A549 (cell line): ENCODE measurements around the gene CMIP. TPM values are rescaled to one million over a fixed set of nuclear protein-coding genes. Genes with fewer than 3 reads are reported as not detected.
A peak's percentile ranks its signal among the peaks of the same experiment; 100 is the strongest.

Experiments
- ATAC-seq, 2 experiments: fragments of 200-7000 bp in 1 of 2; fragments of >200 bp in 1 of 2; cut with Nextera tagmentation in 1 of 2; cut with Tn5 transposase in 1 of 2; 3 replicates each; pipeline versions ENCODE4 v1.8.0 to v1.9.1; 2018 to 2020; ENCODE audit warnings: mild to moderate bottlenecking in 1 of 2, moderate library complexity in 1 of 2
- CTCF ChIA-PET: fragments of 300-600 bp; sonication (Branson Sonifier 250); formaldehyde crosslinking; extraction: SDS; loops from one replicate; lab custom pipeline; 2021; ENCODE audit warnings: antibody characterized with exemption, inconsistent platforms; lab: Yijun Ruan, JAX
- POLR2A ChIA-PET: fragments of 350-600 bp; formaldehyde crosslinking; extraction: SDS; loops from one replicate; lab custom pipeline; 2021; ENCODE audit warnings: antibody characterized with exemption, inconsistent platforms; lab: Yijun Ruan, JAX
- DNase-seq, 2 experiments: peaks; one replicate each; pipeline versions ENCODE4 v3.0.0 to v3.0.0-alpha.2; 2011 to 2016; ENCODE audit warnings: low read depth in 1 of 2, low spot score in 1 of 2
- FAIRE-seq: peaks from 2 replicates; lab custom pipeline; 2011; peaks lifted over from hg19 to GRCh38; lab: Jason Lieb, UNC
- H3K27ac ChIP-seq, 2 experiments: fragments of >200 bp; sonication (Bioruptor Twin); formaldehyde crosslinking; 3 replicates each; pipeline ENCODE4 v1.5.1; 2016 to 2017
- H3K4me1 ChIP-seq: fragments of >200 bp; sonication (Bioruptor Twin); formaldehyde crosslinking; 3 replicates; pipeline ENCODE4 v1.6.1; 2016
- H3K4me2 ChIP-seq: fragments of >200 bp; sonication (Bioruptor Twin); formaldehyde crosslinking; 3 replicates; pipeline ENCODE4 v1.6.1; 2016
- H3K4me3 ChIP-seq: fragments of >200 bp; sonication (Bioruptor Twin); formaldehyde crosslinking; 3 replicates; pipeline ENCODE4 v1.5.1; 2016
- H3K9me3 ChIP-seq: fragments of >200 bp; sonication (Bioruptor Twin); formaldehyde crosslinking; 3 replicates; pipeline ENCODE4 v1.6.1; 2016
- CBX2 ChIP-seq: fragments of 200-600 bp; sonication (generic); IDR thresholded peaks from 2 replicates; pipeline ENCODE4 v1.6.1; 2016; ENCODE audit warnings: low read depth, mild to moderate bottlenecking, borderline replicate concordance
- CBX8 ChIP-seq: fragments of 200-600 bp; sonication (generic); IDR thresholded peaks from 2 replicates; pipeline ENCODE4 v1.6.1; 2016
- CTCF ChIP-seq: fragments of >200 bp; sonication (Bioruptor Twin); formaldehyde crosslinking; IDR thresholded peaks from 3 replicates; pipeline ENCODE4 v1.5.1; 2016
- E2F6 ChIP-seq: IDR thresholded peaks from 2 replicates; pipeline ENCODE4 v1.6.1; 2012; ENCODE audit warnings: low read depth, borderline replicate concordance
- EHMT2 ChIP-seq: fragments of 200-600 bp; sonication (generic); IDR thresholded peaks from 2 replicates; pipeline ENCODE4 v1.6.1; 2016; ENCODE audit warnings: antibody characterized with exemption, low read depth, mild to moderate bottlenecking, moderate library complexity
- ELK1 ChIP-seq: fragments of 150-350 bp; IDR thresholded peaks from 2 replicates; pipeline ENCODE4 v1.6.1; 2014; ENCODE audit warnings: low read depth, mild to moderate bottlenecking, low read length
- FOSB ChIP-seq: fragments of 250-450 bp; sonication (Bioruptor Pico); IDR thresholded peaks from 2 replicates; pipeline ENCODE4 v1.5.0; 2020; ENCODE audit warnings: mild to moderate bottlenecking, moderate library complexity
- HEYL ChIP-seq: fragments of 250-450 bp; sonication (Bioruptor Pico); IDR thresholded peaks from 2 replicates; pipeline ENCODE4 v1.8.0; 2021; ENCODE audit warnings: mild to moderate bottlenecking, moderate library complexity
- HOXA7 ChIP-seq: fragments of 250-450 bp; sonication (Bioruptor Pico); IDR thresholded peaks from 2 replicates; pipeline ENCODE4 v1.5.0; 2020; ENCODE audit warnings: mild to moderate bottlenecking, moderate library complexity
- MAX ChIP-seq: IDR thresholded peaks from 2 replicates; pipeline ENCODE4 v1.6.1; 2012
- MAZ ChIP-seq: fragments of 150-350 bp; IDR thresholded peaks from 2 replicates; pipeline ENCODE4 v1.6.1; 2014; ENCODE audit warnings: antibody characterized with exemption, low read depth, low read length, borderline replicate concordance
- NPAS2 ChIP-seq: fragments of 250-450 bp; sonication (Bioruptor Pico); IDR thresholded peaks from 2 replicates; pipeline ENCODE4 v1.8.0; 2022; ENCODE audit warnings: mild to moderate bottlenecking, moderate library complexity, borderline replicate concordance
- NR3C1 ChIP-seq: fragments of >200 bp; sonication (Bioruptor Twin); formaldehyde crosslinking; IDR thresholded peaks from 3 replicates; pipeline ENCODE4 v1.6.1; 2017
- PBX3 ChIP-seq: IDR thresholded peaks from 2 replicates; pipeline ENCODE4 v1.6.1; 2012
- RAD21 ChIP-seq, 2 experiments: fragments of >200 bp in 1 of 2; sonication (Bioruptor Twin) in 1 of 2; formaldehyde crosslinking in 1 of 2; IDR thresholded peaks in 1 of 2; conservative IDR thresholded peaks in 1 of 2; 2 replicates in 1 of 2; 3 replicates in 1 of 2; pipeline ENCODE4 v1.6.1; 2012 to 2018; ENCODE audit warnings: inconsistent platforms in 1 of 2
- RARB ChIP-seq: fragments of 250-450 bp; sonication (Bioruptor Pico); IDR thresholded peaks from 2 replicates; pipeline ENCODE4 v1.8.0; 2021; ENCODE audit warnings: mild to moderate bottlenecking, moderate library complexity
- RNF2 ChIP-seq: fragments of 200-600 bp; sonication (generic); IDR thresholded peaks from 2 replicates; pipeline ENCODE4 v1.6.1; 2016; ENCODE audit warnings: low read depth, mild to moderate bottlenecking, antibody characterized with exemption, moderate library complexity, borderline replicate concordance
- SREBF2 ChIP-seq: fragments of 450-650 bp; IDR thresholded peaks from 2 replicates; pipeline ENCODE4 v1.6.1; 2014; ENCODE audit warnings: mild to moderate bottlenecking, moderate library complexity
- ZFP36 ChIP-seq: fragments of 450-650 bp; IDR thresholded peaks from 2 replicates; pipeline ENCODE4 v1.6.1; 2014; ENCODE audit warnings: borderline replicate concordance; ENCODE audit not compliant: partially characterized antibody
- ZSCAN20 ChIP-seq: fragments of 250-450 bp; sonication (Bioruptor Pico); IDR thresholded peaks from 2 replicates; pipeline ENCODE4 v1.8.0; 2022; ENCODE audit warnings: mild to moderate bottlenecking, moderate library complexity
- WGBS: methylation state at CpG from one replicate; pipeline ENCODE4 v1.1.6; 2017; ENCODE audit errors: missing lambda C conversion rate; 5-methylcytosine and 5-hydroxymethylcytosine counted together
- polyA plus RNA-seq, 4 experiments: library from polyadenylated mRNA; depleted of rRNA in 3 of 4; stranded (reverse); fragments of >200 nt; fragmentation: RNase III in 1 of 4; extraction: RNeasy Plus Mini Kit Qiagen cat#74134 plus additional on column Dnase treatment in 1 of 4; gene quantifications; 2 replicates in 3 of 4; 3 replicates in 1 of 4; pipeline ENCODE4 v1.2.3, GENCODE V29; 2011 to 2017

CMIP gene
- polyA plus RNA-seq, 2 of the 4 experiments (the other 2 are of a cell fraction), result 21.6 to 125 TPM

GRCh38 chr16:81730090-81731051 lies 285.8 kb downstream of the CMIP start (continued):
- peak; percentile 71 for TF ChIP-seq PBX3

- H3K4me3 ChIP-seq, result no peak overlapping the region
- CTCF ChIA-PET, result interaction anchor here (0.9 to 9.9 kb wide), 4 partner anchors 355 to 696 kb away, joined by 3 to 91 read pairs (median 6); partner anchors contain the start of gene ATMIN
- H3K4me2 ChIP-seq, result no peak overlapping the region; the same call in 2 of the 3 replicates
- TF ChIP-seq SREBF2 (no peak), ZSCAN20 (CRISPR knock-in tag) (no peak), MAX (no peak), EHMT2 (no peak), HEYL (CRISPR knock-in tag) (no peak), E2F6 (no peak), FOSB (no peak), HOXA7 (no peak), NR3C1 (no peak), ZFP36 (no peak), RNF2 (no peak), PBX3 (no peak)
- H3K27ac ChIP-seq, result peak overlapping the region; percentile 84 to 91
- ATAC-seq (no peak), DNase-seq (no peak), FAIRE-seq (no peak)
- WGBS, result 90% methylated on average over 8 of the region's 8 CpGs
- no peaks in the 10 kb centered on the region for H3K9me3 ChIP-seq
- H3K4me1 ChIP-seq, result peaks cover 26% of the 10 kb centered on the region
- POLR2A ChIA-PET, result no interaction called here
These were observed 287.0 kb downstream of the CMIP start for GRCh38 chr16:81731649-81732048.

- POLR2A ChIA-PET, result no interaction called here
- TF ChIP-seq ZSCAN20 (CRISPR knock-in tag) (no peak), RAD21 (conservative IDR thresholded peaks at IDR 0.05 in 1 of 2, IDR thresholded peaks at IDR 0.05 in 1 of 2) (0 out of 5 replicates have a peak, but pooled peaks of 1 of the 2 experiments have one; percentile 7)
- Histone ChIP-seq H3K27ac (peak overlapping the region; percentile 10 to 91; a peak in 4 of 6 replicates), H3K4me1 (peaks cover 31% of the 10 kb centered on the region), H3K9me3 (no peaks in the 10 kb centered on the region), H3K4me3 (no peak overlapping the region), H3K4me2 (no peak overlapping the region)
- no CpG with 5 or more reads among the region's 1 CpG for WGBS
- CTCF ChIA-PET, result interaction anchor here (0.9 to 9.9 kb wide), 4 partner anchors 9 to 367 kb away, joined by 3 to 91 read pairs (median 6); no protein-coding TSS in a partner anchor
- DNase-seq (no peak), FAIRE-seq (no peak), ATAC-seq (no peak)
These were observed 288.1 kb downstream of the CMIP start for GRCh38 chr16:81732699-81733098.

GRCh38 chr16:81733295-81733694 lies 288.7 kb downstream of the CMIP start:
- ATAC-seq (no peak), FAIRE-seq (no peak), DNase-seq (no peak)
- Histone ChIP-seq H3K9me3 (no peaks in the 10 kb centered on the region), H3K27ac (peak overlapping the region in 1 of 2 experiments; percentile 10; a peak in 1 of 6 replicates), H3K4me2 (no peak overlapping the region), H3K4me3 (no peak overlapping the region), H3K4me1 (peaks cover 33% of the 10 kb centered on the region)
- CTCF ChIA-PET, result interaction anchor here (1.0 to 9.9 kb wide), 5 partner anchors 9 to 367 kb away, joined by 3 to 91 read pairs (median 5); no protein-coding TSS in a partner anchor
- WGBS, result 79% methylated on average over 1 of the region's 1 CpG
- POLR2A ChIA-PET, result interaction anchor here (0.9 kb wide), 1 partner anchor 419 kb away, joined by 6 read pairs; the partner anchor contains the start of gene GAN
- TF ChIP-seq ZSCAN20 (CRISPR knock-in tag) (no peak), CTCF (no peak), NPAS2 (CRISPR knock-in tag) (no peak), PBX3 (no peak), MAZ (no peak), CBX8 (no peak), RARB (CRISPR knock-in tag) (no peak), CBX2 (no peak), ELK1 (no peak), FOSB (no peak)
